ENCODE data around the gene CPB2. TPM values are rescaled to one million over a fixed set of nuclear protein-coding genes. Genes with fewer than 3 reads are reported as not detected.

The CPB2 gene, protein sequence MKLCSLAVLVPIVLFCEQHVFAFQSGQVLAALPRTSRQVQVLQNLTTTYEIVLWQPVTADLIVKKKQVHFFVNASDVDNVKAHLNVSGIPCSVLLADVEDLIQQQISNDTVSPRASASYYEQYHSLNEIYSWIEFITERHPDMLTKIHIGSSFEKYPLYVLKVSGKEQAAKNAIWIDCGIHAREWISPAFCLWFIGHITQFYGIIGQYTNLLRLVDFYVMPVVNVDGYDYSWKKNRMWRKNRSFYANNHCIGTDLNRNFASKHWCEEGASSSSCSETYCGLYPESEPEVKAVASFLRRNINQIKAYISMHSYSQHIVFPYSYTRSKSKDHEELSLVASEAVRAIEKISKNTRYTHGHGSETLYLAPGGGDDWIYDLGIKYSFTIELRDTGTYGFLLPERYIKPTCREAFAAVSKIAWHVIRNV
- not detected for total RNA-seq

DNA sequence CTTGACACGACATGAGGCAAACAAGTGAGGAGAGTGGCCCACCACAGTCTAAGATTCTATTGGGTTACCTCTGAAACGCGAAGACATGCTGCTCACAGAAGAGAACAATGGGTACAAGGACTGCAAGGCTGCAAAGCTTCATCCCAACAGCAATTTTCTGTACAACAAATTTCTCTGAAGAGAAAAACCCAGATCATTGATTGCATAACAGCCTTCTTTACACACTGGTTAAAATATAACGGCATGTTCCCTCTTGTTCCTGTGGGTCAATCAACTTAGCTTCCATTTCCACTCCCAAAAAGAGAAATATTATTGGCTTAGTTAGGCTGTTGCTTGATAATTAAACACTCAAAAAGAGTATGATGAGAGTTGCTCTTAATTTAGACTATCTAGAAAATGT is at the start of gene CPB2:
TSS of gene CPB2 (minus strand) at position 166 of the 400 bp plus-strand sequence. CDS start at position 142, 24 bp downstream.
- Mint-ChIP-seq H3K9me3 (ENCODE audit: low read depth) (no peaks in the 10 kb centered on the region), H3K27me3 (peaks cover 18% of the 10 kb centered on the region), H3K36me3 (no peaks in the 10 kb centered on the region), H3K4me1 (peaks cover 11% of the 10 kb centered on the region), H3K27ac (no peak within 1 kb of the TSS), H3K4me3 (no peak within 1 kb of the TSS)
- CTCF ChIA-PET, result no interaction called here
- no peak for ATAC-seq
- DNase-seq, result no peak

DNA sequence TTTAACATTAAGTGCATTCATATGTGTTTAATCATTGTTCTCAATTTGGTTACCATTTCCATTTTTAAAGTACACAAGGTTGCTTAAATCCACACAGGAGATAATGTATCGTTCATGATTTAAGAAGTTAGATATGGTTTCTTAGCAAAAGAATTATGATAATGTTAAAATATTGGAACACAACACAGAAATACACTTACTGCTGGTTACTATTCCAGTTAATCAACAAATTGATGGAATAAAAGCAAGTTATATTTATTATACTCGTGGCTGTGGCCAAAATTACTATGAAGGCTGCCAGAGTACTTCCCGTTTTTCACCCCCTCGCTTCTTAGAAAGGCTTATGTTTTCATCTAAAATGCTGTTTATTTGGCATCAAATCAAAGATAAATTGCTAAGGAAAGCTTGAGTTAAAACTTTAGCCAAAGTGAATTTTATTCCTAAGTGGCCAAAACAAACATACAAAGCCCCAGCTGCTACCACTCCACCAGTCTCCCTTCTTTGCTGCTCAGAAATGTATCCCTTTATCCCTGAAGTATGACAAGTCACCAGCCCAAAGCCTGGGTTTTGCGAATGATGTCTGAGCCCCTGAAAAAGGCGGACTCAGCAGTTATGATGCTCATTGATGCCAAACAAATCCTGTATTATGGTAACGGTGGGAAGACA is 49.4 kb upstream of the CPB2 start:
- ATAC-seq, result no peak
- no peaks in the 10 kb centered on the region for H3K9me3 Mint-ChIP-seq (ENCODE audit: low read depth)
- H3K27ac Mint-ChIP-seq, result peak overlapping the region; percentile 40
- CTCF ChIA-PET, result interaction anchor here (1.0 to 1.9 kb wide), 6 partner anchors 10 to 135 kb away, joined by 3 to 5 read pairs (median 4); no protein-coding TSS in a partner anchor
- H3K4me1 Mint-ChIP-seq, result peaks cover 50% of the 10 kb centered on the region
- no peaks in the 10 kb centered on the region for H3K27me3 Mint-ChIP-seq
- H3K36me3 Mint-ChIP-seq, result peaks cover 84% of the 10 kb centered on the region
- DNase-seq, result no peak
- H3K4me3 Mint-ChIP-seq, result no peak overlapping the region

DNA sequence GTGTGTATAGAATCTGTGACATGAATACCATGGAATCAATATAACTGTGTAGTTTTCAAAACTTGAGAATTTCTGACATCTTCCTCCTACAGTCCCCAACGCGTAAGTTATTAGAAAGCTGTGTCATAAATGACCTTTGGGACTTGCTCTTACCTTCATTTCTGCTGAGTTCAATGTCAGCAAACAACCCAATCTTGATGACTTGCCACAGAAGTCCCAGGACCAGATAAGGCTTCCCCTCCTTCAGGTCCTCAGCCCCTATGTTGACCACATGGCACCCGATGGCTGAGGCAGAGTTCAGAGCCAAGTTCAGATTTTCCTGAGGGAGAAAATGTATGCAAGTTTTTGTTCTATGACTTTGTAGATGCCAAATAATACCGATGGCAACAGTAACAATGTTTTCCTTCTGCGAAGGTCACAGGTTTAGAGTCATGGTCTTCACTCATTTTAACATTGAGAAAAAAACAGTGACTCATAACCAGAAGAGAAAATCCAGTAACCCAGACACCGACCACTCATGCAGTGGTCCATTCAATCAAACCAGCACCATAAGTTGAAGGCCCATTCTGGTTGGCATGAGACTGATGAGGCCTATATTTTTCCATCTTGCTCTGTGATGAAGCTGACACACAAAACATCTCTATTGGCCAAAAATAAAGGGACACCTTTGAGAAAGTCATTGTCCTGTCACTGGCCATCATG is 47.9 kb upstream of the CPB2 start:
- DNase-seq (no peak), ATAC-seq (no peak)
- peaks cover 80% of the 10 kb centered on the region for H3K36me3 Mint-ChIP-seq
- H3K4me3 Mint-ChIP-seq, result no peak overlapping the region
- CTCF ChIA-PET, result interaction anchor here (1.6 kb wide), 1 partner anchor 11 kb away, joined by 5 read pairs; no protein-coding TSS in a partner anchor
- no peaks in the 10 kb centered on the region for H3K9me3 Mint-ChIP-seq (ENCODE audit: low read depth)
- no peaks in the 10 kb centered on the region for H3K27me3 Mint-ChIP-seq
- H3K27ac Mint-ChIP-seq, result peak overlapping the region; percentile 38
- H3K4me1 Mint-ChIP-seq, result peaks cover 38% of the 10 kb centered on the region

DNA sequence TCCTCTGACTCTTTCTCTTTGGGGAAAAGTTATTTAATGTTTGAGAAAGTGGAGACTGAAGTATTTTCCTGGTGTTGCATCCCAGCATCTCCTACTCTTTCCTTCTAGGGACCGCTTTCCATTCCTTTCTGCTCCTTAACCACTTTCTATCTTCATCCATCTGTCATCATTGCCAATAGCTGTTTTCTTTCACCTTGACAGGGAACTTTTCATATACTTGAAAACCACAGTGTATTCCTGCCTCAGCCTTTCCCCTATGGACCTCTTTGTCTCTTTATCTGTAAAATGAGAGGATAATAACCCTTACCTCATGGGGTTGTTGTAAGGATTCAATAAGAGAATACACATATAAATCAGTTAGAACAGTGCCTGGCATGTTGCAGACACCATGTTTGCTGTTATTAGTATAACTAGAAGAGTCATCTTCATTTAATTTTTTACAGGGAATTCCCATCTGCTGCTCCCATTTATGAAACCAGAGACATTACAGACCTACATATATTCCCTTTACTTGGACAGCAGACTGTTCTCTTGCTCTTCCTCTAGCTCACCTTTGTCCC is 45.4 kb upstream of the CPB2 start:
- peaks cover 81% of the 10 kb centered on the region for H3K36me3 Mint-ChIP-seq
- no peaks in the 10 kb centered on the region for H3K27me3 Mint-ChIP-seq
- ATAC-seq (no peak), DNase-seq (no peak)
- no peaks in the 10 kb centered on the region for H3K9me3 Mint-ChIP-seq (ENCODE audit: low read depth)
- peak overlapping the region; percentile 28 for H3K27ac Mint-ChIP-seq
- peaks cover 39% of the 10 kb centered on the region for H3K4me1 Mint-ChIP-seq
- CTCF ChIA-PET, result interaction anchor here (2.0 to 2.7 kb wide), 2 partner anchors 10 to 24 kb away, joined by 7 to 11 read pairs; no protein-coding TSS in a partner anchor
- no peak overlapping the region for H3K4me3 Mint-ChIP-seq

DNA sequence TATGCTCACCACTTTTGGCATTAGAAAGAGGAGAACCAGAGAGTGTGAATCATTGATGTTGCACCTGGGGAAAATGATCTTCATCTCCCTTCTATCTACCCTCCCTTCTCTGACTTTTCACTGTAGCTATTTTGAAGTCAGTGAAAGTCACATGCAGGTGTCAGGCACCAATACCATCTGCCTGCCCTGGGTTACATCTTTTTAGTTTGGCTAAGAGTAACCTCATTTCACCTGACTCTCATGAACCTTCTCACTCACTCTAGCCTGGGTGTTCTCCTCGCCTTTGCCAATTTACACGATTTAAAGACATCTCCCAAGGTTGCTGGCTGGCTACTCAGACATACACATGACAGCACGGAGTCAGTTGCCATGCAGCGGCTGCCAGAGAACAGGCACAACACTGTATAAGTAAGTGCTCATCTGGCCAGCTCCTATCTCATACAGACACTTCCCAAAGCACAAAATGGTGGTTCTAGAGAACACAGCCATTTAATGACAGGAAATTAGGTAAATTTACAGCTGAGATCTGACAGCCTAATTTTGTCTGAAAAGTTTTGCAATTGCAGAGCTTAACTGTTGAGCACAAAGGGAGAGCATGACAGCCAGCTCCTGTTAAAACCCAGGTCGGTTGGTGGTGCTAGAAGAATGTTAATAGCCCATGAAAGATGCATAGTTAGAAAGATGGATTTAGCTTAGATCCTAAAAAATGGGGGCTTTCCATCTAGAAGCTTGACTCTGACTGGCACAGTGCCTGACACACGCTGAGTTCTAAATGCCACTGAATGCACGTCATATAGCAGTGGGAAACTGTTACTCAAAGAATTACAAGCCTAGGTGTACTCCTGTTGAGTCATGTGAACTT is 44.7 kb upstream of the CPB2 start:
- Mint-ChIP-seq H3K27ac (peak overlapping the region; percentile 20), H3K4me1 (peaks cover 36% of the 10 kb centered on the region), H3K36me3 (peaks cover 81% of the 10 kb centered on the region), H3K9me3 (ENCODE audit: low read depth) (no peaks in the 10 kb centered on the region), H3K4me3 (no peak overlapping the region), H3K27me3 (no peaks in the 10 kb centered on the region)
- CTCF ChIA-PET, result interaction anchor here (1.1 to 2.7 kb wide), 4 partner anchors 8 to 23 kb away, joined by 3 to 11 read pairs (median 6); no protein-coding TSS in a partner anchor
- ATAC-seq (no peak), DNase-seq (no peak)

DNA sequence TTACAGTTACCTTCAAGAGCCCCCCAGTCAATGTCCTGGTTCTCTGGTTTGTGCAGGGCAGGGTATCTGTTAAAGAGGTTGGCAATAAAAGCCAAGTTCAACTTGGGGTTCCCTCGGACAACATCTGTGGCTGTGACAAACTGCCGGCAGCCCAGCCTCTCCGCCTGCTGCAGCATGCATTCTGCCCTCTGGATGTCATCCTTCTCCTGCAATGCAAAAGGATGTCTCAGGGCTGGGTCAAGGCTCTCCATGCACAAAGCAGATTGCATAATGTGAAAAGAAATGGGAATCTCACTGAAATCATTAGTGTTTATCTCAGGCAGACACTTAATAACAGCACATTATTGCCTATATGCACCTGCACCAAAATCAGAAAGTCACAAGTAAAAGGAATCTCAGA is 42.1 kb upstream of the CPB2 start:
- H3K27ac Mint-ChIP-seq, result no peak overlapping the region
- no peak for DNase-seq
- no peaks in the 10 kb centered on the region for H3K9me3 Mint-ChIP-seq (ENCODE audit: low read depth)
- peaks cover 78% of the 10 kb centered on the region for H3K36me3 Mint-ChIP-seq
- no peaks in the 10 kb centered on the region for H3K27me3 Mint-ChIP-seq
- no peak overlapping the region for H3K4me3 Mint-ChIP-seq
- H3K4me1 Mint-ChIP-seq, result peaks cover 26% of the 10 kb centered on the region
- ATAC-seq, result no peak
- CTCF ChIA-PET, result no interaction called here

DNA sequence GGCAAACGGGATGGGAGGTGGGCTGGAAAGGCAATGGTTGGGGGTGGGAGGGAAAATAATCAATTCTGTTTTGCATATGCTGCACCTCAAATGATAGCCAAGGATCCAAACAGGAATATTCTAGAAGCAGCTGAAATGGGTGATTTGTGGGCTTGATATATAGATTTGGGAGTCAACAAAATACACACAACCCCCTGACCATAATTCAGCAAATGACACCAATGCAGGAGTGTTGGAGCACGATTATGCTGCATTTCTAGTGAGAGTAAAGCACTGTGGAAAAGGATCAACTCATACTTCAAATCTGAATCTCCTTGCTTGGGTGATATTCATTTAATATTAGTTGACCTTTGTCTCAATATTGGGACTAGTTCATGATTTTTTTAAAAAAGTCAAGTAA is 41.1 kb upstream of the CPB2 start:
- Mint-ChIP-seq H3K27ac (no peak overlapping the region), H3K4me1 (peaks cover 22% of the 10 kb centered on the region), H3K36me3 (peaks cover 78% of the 10 kb centered on the region), H3K4me3 (no peak overlapping the region), H3K9me3 (ENCODE audit: low read depth) (no peaks in the 10 kb centered on the region), H3K27me3 (no peaks in the 10 kb centered on the region)
- ATAC-seq (no peak), DNase-seq (no peak)
- CTCF ChIA-PET, result interaction anchor here (0.8 to 2.0 kb wide), 2 partner anchors 19 to 20 kb away, joined by 3 to 10 read pairs; no protein-coding TSS in a partner anchor

DNA sequence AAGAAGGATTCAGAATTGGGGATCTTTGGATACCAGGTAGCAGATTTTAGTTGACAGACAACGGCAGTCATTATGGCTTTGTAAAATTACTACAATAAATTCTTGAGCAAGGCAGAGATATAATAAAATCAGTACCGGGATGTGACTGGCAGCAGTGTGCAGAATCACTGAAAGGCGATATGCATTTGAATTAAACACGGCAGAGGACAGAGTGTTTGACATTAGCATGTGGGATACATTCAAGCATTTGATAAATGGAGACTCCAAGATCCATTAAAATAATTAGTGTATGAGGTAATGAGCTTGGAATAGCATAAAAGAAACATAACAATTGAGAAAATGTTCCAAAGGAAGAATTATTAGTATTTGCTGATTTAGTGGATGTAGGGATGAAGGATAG is 40.3 kb upstream of the CPB2 start:
- no peaks in the 10 kb centered on the region for H3K27me3 Mint-ChIP-seq
- H3K36me3 Mint-ChIP-seq, result peaks cover 75% of the 10 kb centered on the region
- ATAC-seq, result no peak
- peak overlapping the region; percentile 14 for H3K27ac Mint-ChIP-seq
- CTCF ChIA-PET, result interaction anchor here (2.0 to 4.3 kb wide), 2 partner anchors 15 to 19 kb away, joined by 10 to 17 read pairs; no protein-coding TSS in a partner anchor
- DNase-seq, result no peak
- peaks cover 21% of the 10 kb centered on the region for H3K4me1 Mint-ChIP-seq
- H3K9me3 Mint-ChIP-seq (ENCODE audit: low read depth), result no peaks in the 10 kb centered on the region
- no peak overlapping the region for H3K4me3 Mint-ChIP-seq

DNA sequence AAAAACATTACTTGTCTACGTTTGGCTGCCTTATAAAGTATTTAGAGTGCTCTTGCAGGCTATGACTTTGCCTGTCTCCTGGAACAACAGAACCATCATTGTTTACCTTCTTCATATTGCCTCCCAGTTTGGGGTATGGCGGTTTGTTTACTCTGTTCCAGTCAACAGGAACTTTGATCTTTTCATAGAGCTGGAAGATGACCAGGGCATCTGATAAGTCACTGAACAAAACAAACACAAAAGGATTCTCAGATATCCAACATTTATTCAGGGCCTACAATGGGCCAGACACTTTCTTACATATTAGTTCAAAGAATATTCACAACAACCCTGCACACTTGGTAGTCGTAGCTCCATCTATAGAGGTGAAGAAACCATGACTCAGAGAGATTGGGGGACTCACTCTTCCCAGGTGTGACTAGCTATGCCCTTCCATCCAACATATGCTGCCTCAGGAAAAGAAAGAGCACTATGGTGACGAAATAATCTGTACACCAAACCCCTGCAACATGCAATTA is 38.4 kb upstream of the CPB2 start:
- CTCF ChIA-PET, result interaction anchor here (1.4 to 4.3 kb wide), 2 partner anchors 17 to 29 kb away, joined by 4 to 17 read pairs; no protein-coding TSS in a partner anchor
- H3K4me3 Mint-ChIP-seq, result no peak overlapping the region
- H3K27ac Mint-ChIP-seq, result no peak overlapping the region
- H3K27me3 Mint-ChIP-seq, result no peaks in the 10 kb centered on the region
- DNase-seq (no peak), ATAC-seq (no peak)
- no peaks in the 10 kb centered on the region for H3K9me3 Mint-ChIP-seq (ENCODE audit: low read depth)
- peaks cover 74% of the 10 kb centered on the region for H3K36me3 Mint-ChIP-seq
- H3K4me1 Mint-ChIP-seq, result peaks cover 26% of the 10 kb centered on the region

DNA sequence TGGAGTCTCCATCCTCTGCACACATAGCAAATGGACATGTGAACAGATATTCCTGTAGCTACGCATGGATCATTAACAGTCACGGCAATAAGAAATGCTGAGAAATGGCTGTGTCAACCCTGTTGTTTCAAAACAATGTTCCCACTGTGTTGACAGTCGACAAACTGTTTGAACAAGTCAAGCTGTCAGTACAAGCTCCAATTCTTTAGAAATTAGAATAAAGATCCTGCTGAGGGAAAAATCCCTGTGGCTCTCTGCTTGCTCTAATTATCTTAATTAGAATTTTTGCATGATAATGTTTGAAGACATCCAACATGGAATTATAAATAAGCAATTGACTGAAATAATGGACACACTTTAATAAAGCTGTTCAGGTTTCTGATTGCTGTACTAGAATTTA is 37.9 kb upstream of the CPB2 start:
- no peak for ATAC-seq
- peaks cover 73% of the 10 kb centered on the region for H3K36me3 Mint-ChIP-seq
- no peak overlapping the region for H3K27ac Mint-ChIP-seq
- H3K4me3 Mint-ChIP-seq, result no peak overlapping the region
- peaks cover 29% of the 10 kb centered on the region for H3K4me1 Mint-ChIP-seq
- DNase-seq, result no peak
- H3K27me3 Mint-ChIP-seq, result no peaks in the 10 kb centered on the region
- no peaks in the 10 kb centered on the region for H3K9me3 Mint-ChIP-seq (ENCODE audit: low read depth)
- CTCF ChIA-PET, result interaction anchor here (1.4 to 4.3 kb wide), 4 partner anchors 9 to 30 kb away, joined by 4 to 17 read pairs (median 5); no protein-coding TSS in a partner anchor

DNA sequence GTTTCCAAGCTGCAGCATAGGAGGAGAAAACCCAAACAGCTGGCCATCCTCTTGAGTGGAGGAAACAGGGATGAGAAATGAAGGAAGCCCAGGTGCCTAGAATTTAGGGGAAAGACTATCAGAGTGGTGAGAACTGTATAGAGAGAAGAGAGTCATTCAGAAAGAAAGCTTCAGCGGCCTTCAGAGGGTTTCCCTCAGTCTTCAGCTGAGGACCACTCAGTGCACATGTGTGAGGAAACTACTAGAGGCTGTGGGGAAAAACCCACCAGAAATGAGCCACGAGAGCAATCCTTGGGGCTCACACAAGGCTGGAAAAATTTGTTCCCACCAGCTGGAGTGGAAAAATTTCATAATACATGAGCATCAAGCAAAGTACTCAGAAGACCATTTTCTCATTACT is 35.2 kb upstream of the CPB2 start:
- Mint-ChIP-seq H3K4me1 (peaks cover 40% of the 10 kb centered on the region), H3K27ac (peak overlapping the region; percentile 18), H3K27me3 (no peaks in the 10 kb centered on the region), H3K4me3 (no peak overlapping the region), H3K9me3 (ENCODE audit: low read depth) (no peaks in the 10 kb centered on the region), H3K36me3 (peaks cover 78% of the 10 kb centered on the region)
- CTCF ChIA-PET, result interaction anchor here (1.4 to 4.3 kb wide), 5 partner anchors 13 to 31 kb away, joined by 3 to 22 read pairs (median 8); no protein-coding TSS in a partner anchor
- ATAC-seq (peak; percentile 50), DNase-seq (no peak)

All from activated CD8-positive, alpha-beta memory T cell treated with anti-CD3 and anti-CD28 coated beads, Interleukin-2, amount 10 ng/mL, durations not matched to agents 7 days and 5 days (primary cell).